GM12878 (cell line): ENCODE measurements around the gene EPHA7. TPM values are rescaled to one million over a fixed set of nuclear protein-coding genes. Genes with fewer than 3 reads are reported as not detected.

Source experiments
- ATAC-seq: fragments of 200-7000 bp; cut with Tn5 transposase; 3 replicates; pipeline ENCODE4 v1.9.1; 2020; ENCODE audit warnings: mild to moderate bottlenecking, moderate library complexity
- BruUV-seq: library from RNA; stranded (reverse); fragments of 400-500 nt; replicated peaks from 2 replicates; lab custom pipeline; 2021; lab: Mats Ljungman, UMichigan
- CTCF ChIA-PET: fragments of 300-600 bp; sonication (Branson Sonifier 250); formaldehyde crosslinking; extraction: SDS; loops from one replicate; lab custom pipeline; 2021; ENCODE audit warnings: inconsistent platforms; lab: Yijun Ruan, JAX
- POLR2A ChIA-PET: fragments of 350-600 bp; formaldehyde crosslinking; extraction: SDS; loops from one replicate; lab custom pipeline; 2021; ENCODE audit warnings: inconsistent platforms; lab: Charles Lee
- RAD21 ChIA-PET: fragments of 300-600 bp; sonication (Branson Sonifier 250); formaldehyde crosslinking; loops from one replicate; lab custom pipeline; 2023; ENCODE audit warnings: antibody characterized with exemption; ENCODE audit not compliant: unreplicated experiment; lab: Charles Lee
- SMC1A ChIA-PET: fragments of 300-600 bp; sonication (Branson Sonifier 250); formaldehyde crosslinking; loops from one replicate; lab custom pipeline; 2023; ENCODE audit not compliant: unreplicated experiment, uncharacterized antibody; lab: Charles Lee
- DNase-seq: peaks from one replicate; pipeline ENCODE4 v3.0.0-alpha.2; 2011; ENCODE audit warnings: low read depth, low spot score
- FAIRE-seq: peaks from 3 replicates; lab custom pipeline; 2011; peaks lifted over from hg19 to GRCh38; lab: Jason Lieb, UNC
- H2AFZ ChIP-seq: 2 replicates; pipeline ENCODE4 v1.6.0; 2011; ENCODE audit warnings: low read depth, low read length, control low read depth; ENCODE audit not compliant: control insufficient read depth
- H3K27ac ChIP-seq: 2 replicates; pipeline ENCODE4 v1.5.1; 2011; ENCODE audit warnings: control low read depth; ENCODE audit not compliant: control insufficient read depth, insufficient read depth
- H3K27me3 ChIP-seq, 2 experiments: replicated peaks in 1 of 2; 2 replicates each; pipeline versions ENCODE4 v1.6.0 to v1.6.1; 2011; ENCODE audit warnings: low read length in 1 of 2; ENCODE audit not compliant: control insufficient read depth in 2 of 2, insufficient read depth in 2 of 2
- H3K36me3 ChIP-seq, 2 experiments: 2 replicates each; pipeline ENCODE4 v1.5.1; 2011; ENCODE audit warnings: low read length in 1 of 2; ENCODE audit not compliant: control insufficient read depth in 2 of 2, insufficient read depth in 2 of 2
- H3K4me1 ChIP-seq: 2 replicates; pipeline ENCODE4 v1.6.1; 2011; ENCODE audit warnings: mild to moderate bottlenecking, low read length, moderate library complexity, mixed read lengths; ENCODE audit not compliant: control insufficient read depth, insufficient read depth
- H3K4me2 ChIP-seq: 2 replicates; pipeline ENCODE4 v1.6.0; 2011; ENCODE audit warnings: control low read depth; ENCODE audit not compliant: control insufficient read depth, insufficient read depth
- H3K4me3 ChIP-seq: fragments of 200-600 bp; sonication (generic); 2 replicates; pipeline ENCODE4 v1.5.1; 2016
- H3K79me2 ChIP-seq: 2 replicates; pipeline ENCODE4 v1.6.0; 2011; ENCODE audit warnings: low read length; ENCODE audit not compliant: control insufficient read depth, insufficient read depth
- H3K9ac ChIP-seq: 2 replicates; pipeline ENCODE4 v1.8.0; 2011; ENCODE audit warnings: low read length, control low read depth, mixed read lengths; ENCODE audit not compliant: control insufficient read depth, insufficient read depth
- H3K9me3 ChIP-seq: replicated peaks from 3 replicates; pipeline ENCODE4 v1.5.1; 2011; ENCODE audit warnings: mild to moderate bottlenecking, low read length; ENCODE audit not compliant: control insufficient read depth, insufficient read depth
- H4K20me1 ChIP-seq: 2 replicates; pipeline ENCODE4 v1.6.0; 2011; ENCODE audit not compliant: control insufficient read depth, insufficient read depth
- CHD4 ChIP-seq: fragments of 200-600 bp; sonication (generic); IDR thresholded peaks from 2 replicates; pipeline ENCODE4 v1.6.1; 2016; ENCODE audit warnings: mild to moderate bottlenecking
- HSF1 ChIP-seq: fragments of 150-350 bp; IDR thresholded peaks from 2 replicates; pipeline ENCODE4 v1.6.1; 2014; ENCODE audit warnings: mild to moderate bottlenecking, low read depth, low read length
- JUNB ChIP-seq: IDR thresholded peaks from 2 replicates; pipeline ENCODE4 v1.6.1; 2016; ENCODE audit warnings: antibody characterized with exemption, mild to moderate bottlenecking
- MTA3 ChIP-seq: IDR thresholded peaks from 2 replicates; pipeline ENCODE4 v1.6.1; 2012; ENCODE audit warnings: low read length, inconsistent platforms, borderline replicate concordance
- MXI1 ChIP-seq: fragments of 150-350 bp; IDR thresholded peaks from 2 replicates; pipeline ENCODE4 v1.6.1; 2011; ENCODE audit warnings: low read depth, mild to moderate bottlenecking, inconsistent platforms, low read length, improper control_type of control experiment
- NBN ChIP-seq: fragments of 450-650 bp; IDR thresholded peaks from 2 replicates; pipeline ENCODE4 v1.6.1; 2016
- NFIC ChIP-seq: IDR thresholded peaks from 2 replicates; pipeline ENCODE4 v1.6.1; 2012; ENCODE audit warnings: low read depth, mild to moderate bottlenecking, inconsistent platforms, low read length, moderate library complexity
- NR2F1 ChIP-seq: fragments of 450-650 bp; conservative IDR thresholded peaks from 2 replicates; pipeline ENCODE4 v1.6.1; 2017; ENCODE audit warnings: mild to moderate bottlenecking
- USF2 ChIP-seq: IDR thresholded peaks from 2 replicates; pipeline ENCODE4 v1.6.1; 2011; ENCODE audit warnings: low read depth, low read length, improper control_type of control experiment, borderline replicate concordance
- WGBS: methylation state at CpG from one replicate; pipeline ENCODE4 v1.1.6; 2016; ENCODE audit warnings: low lambda C conversion rate; ENCODE audit not compliant: insufficient replicate concordance, insufficient coverage; ENCODE audit errors: missing lambda C conversion rate; 5-methylcytosine and 5-hydroxymethylcytosine counted together
- in situ Hi-C: fragments of 300-500 bp; cut with MboI; formaldehyde crosslinking; loops from 9 replicates; pipeline ENCODE4 v1.14.3; 2018; ENCODE audit warnings: mixed read lengths
- intact Hi-C: fragments of 100-400 bp; cut with micrococcal nuclease; formaldehyde crosslinking; loops from one replicate; pipeline ENCODE4 v1.14.2; 2022; ENCODE audit not compliant: unreplicated experiment
- polyA plus RNA-seq, 11 experiments: library from polyadenylated mRNA; depleted of rRNA in 4 of 11; unstranded in 6 of 11; stranded (reverse) in 5 of 11; fragments of >200 nt; fragmentation: Nextera tagmentation in 4 of 11; fragmentation: Illumina TruSeq in 1 of 11; extraction: Ambion mirVana in 4 of 11; extraction: Trizol in 1 of 11; gene quantifications; 1 replicate in 1 of 11; 2 replicates in 10 of 11; pipeline versions ENCODE4 v1.2.1 to v1.2.3, GENCODE V29; 2011 to 2016; ENCODE audit warnings: inconsistent platforms in 2 of 11, missing spikeins in 2 of 11, low read depth in 1 of 11
- total RNA-seq, 4 experiments: library from RNA; depleted of rRNA in 3 of 4; stranded (reverse); fragments of >200 nt in 3 of 4; fragmentation: Illumina TruSeq in 1 of 4; extraction: Trizol in 1 of 4; gene quantifications; 2 replicates each; pipeline versions ENCODE4 v1.2.1 to v1.2.3, GENCODE V29; 2013 to 2021

EPHA7 gene
- total and polyA plus RNA-seq, 10 of the 15 experiments (the other 5 are each of a cell fraction or from before 2014, with no cell fraction given) = not detected

GRCh38 chr6:93407186-93407585 lies 12.2 kb downstream of the EPHA7 start:
- H3K36me3 ChIP-seq = no peaks in the 10 kb centered on the region
- BruUV-seq = no TSS peak
- no peaks in the 10 kb centered on the region for H3K4me1 ChIP-seq
- ChIA-PET RAD21 (no interaction called here), SMC1A (interaction anchor here (0.9 kb wide), 1 partner anchor 12 kb away, joined by 3 read pairs; no protein-coding TSS in a partner anchor), CTCF (no interaction called here), POLR2A (no interaction called here)
- intact Hi-C loops (no loop called here), in situ Hi-C loops (no loop called here)
- TF ChIP-seq NFIC (no peak), HSF1 (no peak), USF2 (no peak), CHD4 (no peak), NBN (no peak)
- H4K20me1 ChIP-seq = no peaks in the 10 kb centered on the region
- H3K9me3 ChIP-seq = no peaks in the 10 kb centered on the region
- no peak overlapping the region for H3K9ac ChIP-seq
- no peak overlapping the region for H3K4me2 ChIP-seq
- H3K27ac ChIP-seq = no peak overlapping the region
- no peaks in the 10 kb centered on the region for H3K27me3 ChIP-seq
- no peaks in the 10 kb centered on the region for H3K79me2 ChIP-seq
- WGBS = 25% methylated on average over 1 of the region's 1 CpG
- no peak for DNase-seq
- H2AFZ ChIP-seq = no peak overlapping the region
- no peak for FAIRE-seq
- no peak for ATAC-seq
- H3K4me3 ChIP-seq = no peak overlapping the region

- ATAC-seq = no peak
- no peaks in the 10 kb centered on the region for H4K20me1 ChIP-seq
- CTCF ChIA-PET = interaction anchor here (0.6 kb wide), 1 partner anchor 23 kb away, joined by 3 read pairs; no protein-coding TSS in a partner anchor
- no peak for FAIRE-seq
- no peaks in the 10 kb centered on the region for H3K4me1 ChIP-seq
- H3K36me3 ChIP-seq = no peaks in the 10 kb centered on the region
- no peaks in the 10 kb centered on the region for H3K9me3 ChIP-seq
- no peak overlapping the region for H3K27ac ChIP-seq
- no peak for DNase-seq
- BruUV-seq = no TSS peak
- no peaks in the 10 kb centered on the region for H3K27me3 ChIP-seq
- in situ Hi-C loops = no loop called here
- TF ChIP-seq MTA3 = no peak
- no peak for TF ChIP-seq NR2F1
- TF ChIP-seq MXI1 = no peak
- TF ChIP-seq JUNB = no peak
- TF ChIP-seq USF2 = no peak
- no peak overlapping the region for H2AFZ ChIP-seq
- H3K9ac ChIP-seq = no peak overlapping the region
- H3K4me2 ChIP-seq = no peak overlapping the region
- intact Hi-C loops = no loop called here
- SMC1A ChIA-PET = interaction anchor here (0.6 kb wide), 1 partner anchor 363 kb away, joined by 3 read pairs; no protein-coding TSS in a partner anchor
- POLR2A ChIA-PET = no interaction called here
- 49% methylated on average over 3 of the region's 3 CpGs for WGBS
- RAD21 ChIA-PET = no interaction called here
- H3K79me2 ChIP-seq = no peaks in the 10 kb centered on the region
- no peak overlapping the region for H3K4me3 ChIP-seq
Observed at GRCh38 chr6:93403390-93403789, 16.0 kb downstream of the EPHA7 start.
